A375 (cell line): Measurements from ENCODE around the gene DEPDC5. TPM values are rescaled to one million over a fixed set of nuclear protein-coding genes. Genes with fewer than 3 reads are reported as not detected.

Experiments used
- small RNA-seq: library from RNA; depleted of rRNA; stranded (forward); fragments of <200 nt; gene quantifications from one replicate; pipeline ENCODE3, GENCODE V24; 2014
- total RNA-seq: library from RNA; depleted of rRNA; stranded (reverse); fragments of >200 nt; shearing (Covaris generic); gene quantifications from 2 replicates; pipeline ENCODE4 v1.2.3, GENCODE V29; 2014; rRNA removed

DEPDC5 gene
- 9.4 and 10.7 TPM in 2 replicates for total RNA-seq

GRCh38 chr22:31753634-31754501 lies at the start of gene DEPDC5:
DEPDC5 (plus strand) TSS chr22:31754019; CDS start chr22:31754922, 903 bp downstream.

DNA sequence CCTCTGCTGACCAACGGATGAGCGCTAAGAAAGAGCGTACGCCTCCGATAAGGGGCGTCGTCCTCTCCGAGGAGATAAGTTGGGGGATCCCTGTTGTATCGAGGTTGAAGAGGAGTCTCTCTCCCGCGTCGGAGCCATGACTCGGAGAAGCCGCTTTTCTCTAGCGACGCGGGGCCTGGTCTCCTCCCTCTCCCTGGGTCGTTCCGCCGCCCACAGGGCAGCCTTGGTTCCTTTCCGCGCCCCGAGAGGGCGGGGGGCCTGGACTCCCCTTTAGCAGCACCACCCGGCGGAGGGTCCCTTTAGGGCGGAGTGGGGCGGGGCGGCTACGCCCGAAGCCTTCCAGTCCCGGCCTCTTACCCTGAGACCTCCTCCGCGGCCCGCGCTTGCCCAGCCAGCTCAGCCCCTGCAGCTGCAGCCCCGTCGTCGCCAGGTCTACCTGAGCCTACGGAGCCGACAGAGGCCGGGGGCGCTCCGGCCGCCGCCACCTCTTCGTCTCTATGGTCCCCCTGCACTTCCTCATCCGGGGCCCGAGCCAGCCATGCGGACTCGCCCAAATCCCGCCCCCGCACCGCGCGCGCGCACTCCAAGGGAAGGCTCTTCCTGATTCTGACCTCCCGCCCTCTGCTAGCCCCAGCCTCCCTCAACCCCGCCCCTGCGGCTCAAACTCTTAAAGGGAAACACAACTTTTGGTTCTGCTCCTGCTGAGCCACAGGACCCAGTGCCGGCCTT lies 4.0 kb upstream of the DEPDC5 start, which contains the start of gene PRR14L:
TSS of gene PRR14L (minus strand) at position 497 of the 729 bp plus-strand sequence. CDS start 11,272 bp downstream, outside the sequence.

GRCh38 chr22:31943978-31944699 lies 190.3 kb downstream of the DEPDC5 start, which contains the start of gene YWHAH:
YWHAH (plus strand) TSS chr22:31944535; CDS start chr22:31944734, 199 bp downstream.

Small RNA genes lying within 50 kb of the gene (small RNA-seq; reads per million reads assigned to genes)
- gene RN7SL20P, result not detected

Other genes with a start within 250 kb of the DEPDC5 start
- gene PISD, start 91.8 kb upstream of the DEPDC5 start, total RNA-seq, result 31.5 and 38.2 TPM in 2 replicates
- 6.1 and 6.7 TPM in 2 replicates for gene PRR14L, start 3.9 kb upstream of the DEPDC5 start, total RNA-seq
- gene YWHAH, start 190.5 kb downstream of the DEPDC5 start, total RNA-seq, result 43.4 and 44.7 TPM in 2 replicates